HG02970 (cell line): ENCODE measurements around the gene RGMA.

Experiments
- ATAC-seq: cut with Tn5 transposase; IDR thresholded peaks from one replicate; pipeline ENCODE4 v1.9.1; 2021; ENCODE audit warnings: mild to moderate bottlenecking, moderate library complexity, moderate number of reproducible peaks; ENCODE audit not compliant: unreplicated experiment, low FRiP score

The RGMA gene

GRCh38 chr15:93102211-93102610, 13.2 kb upstream of the RGMA start:
- no peak for ATAC-seq

GRCh38 chr15:93093765-93094164, 4.8 kb upstream of the RGMA start:
- ATAC-seq, result no peak

GRCh38 chr15:93091465-93091864, 2.5 kb upstream of the RGMA start:
- ATAC-seq, result no peak

- no peak for ATAC-seq
These were observed 805 bp upstream of the RGMA start for GRCh38 chr15:93089727-93090305.

- peak; percentile 30 for ATAC-seq
These were observed 621 bp downstream of the RGMA start for GRCh38 chr15:93088200-93088980.

GRCh38 chr15:93087825-93088199, 1.2 kb downstream of the RGMA start:
- peak; percentile 34 for ATAC-seq

GRCh38 chr15:93086791-93087190, 2.2 kb downstream of the RGMA start:
- no peak for ATAC-seq

GRCh38 chr15:93085692-93086091, 3.3 kb downstream of the RGMA start:
- no peak for ATAC-seq

GRCh38 chr15:93082861-93083260, 6.2 kb downstream of the RGMA start:
- ATAC-seq, result no peak

GRCh38 chr15:93081399-93081798, 7.6 kb downstream of the RGMA start:
- ATAC-seq, result no peak

- no peak for ATAC-seq
These were observed 8.6 kb downstream of the RGMA start for GRCh38 chr15:93080451-93080850.

GRCh38 chr15:93076875-93077274, 12.1 kb downstream of the RGMA start:
- no peak for ATAC-seq

- no peak for ATAC-seq
These were observed 12.8 kb downstream of the RGMA start for GRCh38 chr15:93076217-93076616.

- no peak for ATAC-seq
These were observed 14.4 kb downstream of the RGMA start for GRCh38 chr15:93074599-93074998.

- no peak for ATAC-seq
These were observed 15.5 kb downstream of the RGMA start for GRCh38 chr15:93073465-93073952.

GRCh38 chr15:93072411-93073394, 16.3 kb downstream of the RGMA start:
- ATAC-seq, result no peak

- no peak for ATAC-seq
These were observed 17.0 kb downstream of the RGMA start for GRCh38 chr15:93072011-93072410.

- no peak for ATAC-seq
These were observed 17.5 kb downstream of the RGMA start for GRCh38 chr15:93071469-93071936.

- ATAC-seq, result no peak
These were observed 18.3 kb downstream of the RGMA start for GRCh38 chr15:93070551-93071296.

GRCh38 chr15:93070132-93070531, 18.9 kb downstream of the RGMA start:
- no peak for ATAC-seq
